Naive thymus-derived CD4-positive, alpha-beta T cell (primary cell): ENCODE measurements around the gene HDAC8. TPM values are rescaled to one million over a fixed set of nuclear protein-coding genes. Genes with fewer than 3 reads are reported as not detected.

Source experiments
- ATAC-seq: fragments of 150-1000 bp; cut with Tn5 transposase; 2 replicates; pipeline ENCODE4 v1.10.0; 2021; ENCODE audit warnings: mild to moderate bottlenecking, moderate library complexity
- CTCF ChIA-PET: fragments of 350-600 bp; sonication (Branson Sonifier 250); formaldehyde crosslinking; loops from one replicate; lab custom pipeline; 2021; ENCODE audit warnings: antibody characterized with exemption; lab: Charles Lee
- POLR2A ChIA-PET: fragments of 350-600 bp; sonication (Branson Sonifier 250); formaldehyde crosslinking; loops from one replicate; lab custom pipeline; 2021; ENCODE audit warnings: antibody characterized with exemption, inconsistent platforms; lab: Charles Lee
- DNase-seq, 9 donors: peaks; one replicate each; pipeline versions ENCODE4 v3.0.0 to v3.0.0-alpha.2; 2020 to 2022; ENCODE audit warnings: mixed read lengths in 1 of 9
- H3K27ac ChIP-seq: one replicate; pipeline ENCODE4 v1.7.0; 2013; ENCODE audit warnings: mild to moderate bottlenecking, low read depth, low read length, moderate library complexity
- H3K27me3 ChIP-seq, 2 donors: one replicate each; pipeline ENCODE4 v1.7.0; 2013; ENCODE audit warnings: low read length in 2 of 2, mild to moderate bottlenecking in 2 of 2, moderate library complexity in 2 of 2; ENCODE audit not compliant: control insufficient read depth in 2 of 2, insufficient read depth in 2 of 2
- H3K36me3 ChIP-seq, 3 experiments: 1 replicate in 2 of 3; 2 replicates in 1 of 3; pipeline ENCODE4 v1.7.0; 2013; ENCODE audit warnings: low read length in 3 of 3, mild to moderate bottlenecking in 3 of 3, moderate library complexity in 1 of 3; ENCODE audit not compliant: insufficient read depth in 3 of 3, control insufficient read depth in 2 of 3
- H3K4me1 ChIP-seq, 2 donors: one replicate each; pipeline ENCODE4 v1.7.0; 2013; ENCODE audit warnings: low read length in 2 of 2, mild to moderate bottlenecking in 2 of 2, moderate library complexity in 1 of 2; ENCODE audit not compliant: control insufficient read depth in 2 of 2, insufficient read depth in 2 of 2
- H3K4me3 ChIP-seq: 2 replicates; pipeline ENCODE4 v1.7.0; 2013; ENCODE audit warnings: mild to moderate bottlenecking, low read length
- H3K9me3 ChIP-seq, 3 experiments: 1 replicate in 2 of 3; 2 replicates in 1 of 3; pipeline ENCODE4 v1.7.0; 2013; ENCODE audit warnings: low read length in 3 of 3; ENCODE audit not compliant: control insufficient read depth in 2 of 3
- H3K27ac Mint-ChIP-seq, 9 donors: one replicate each; pipeline ENCODE4 v1.8.0; 2020 to 2022; ENCODE audit warnings: mixed read lengths in 9 of 9, mild to moderate bottlenecking in 8 of 9, moderate library complexity in 5 of 9, inconsistent platforms in 2 of 9
- H3K27me3 Mint-ChIP-seq, 5 donors: one replicate each; pipeline ENCODE4 v1.8.0; 2021 to 2022; ENCODE audit warnings: mixed read lengths in 5 of 5, mild to moderate bottlenecking in 1 of 5
- H3K36me3 Mint-ChIP-seq, 5 donors: one replicate each; pipeline ENCODE4 v1.8.0; 2020 to 2022; ENCODE audit warnings: mixed read lengths in 5 of 5, mild to moderate bottlenecking in 3 of 5, inconsistent platforms in 1 of 5
- H3K4me1 Mint-ChIP-seq, 7 donors: one replicate each; pipeline ENCODE4 v1.8.0; 2020 to 2022; ENCODE audit warnings: mixed read lengths in 7 of 7, mild to moderate bottlenecking in 3 of 7, inconsistent platforms in 1 of 7
- H3K4me3 Mint-ChIP-seq, 10 donors: one replicate each; pipeline ENCODE4 v1.8.0; 2020 to 2022; ENCODE audit warnings: mild to moderate bottlenecking in 10 of 10, mixed read lengths in 10 of 10, moderate library complexity in 6 of 10, inconsistent platforms in 2 of 10
- H3K9me3 Mint-ChIP-seq, 11 donors: one replicate each; pipeline ENCODE4 v1.8.0; 2020 to 2022; ENCODE audit warnings: mixed read lengths in 11 of 11, mild to moderate bottlenecking in 4 of 11, inconsistent platforms in 1 of 11, moderate library complexity in 1 of 11
- intact Hi-C, 2 donors: fragments of 100-400 bp; cut with micrococcal nuclease; formaldehyde crosslinking; loops; one replicate each; pipeline ENCODE4 v1.15.1; 2023
- polyA plus RNA-seq, 2 donors: library from polyadenylated mRNA; unstranded; fragments of 300-500 nt; fragmentation: Illumina TruSeq; gene quantifications; one replicate each; pipeline ENCODE4 v1.2.3, GENCODE V29; 2021
- total RNA-seq, 6 experiments: library from RNA in 5 of 6; stranded (reverse) in 5 of 6; gene quantifications; 1 replicate in 5 of 6; 2 replicates in 1 of 6; pipeline ENCODE4 v1.2.3 and lab custom pipeline; 2021 to 2026

HDAC8 gene
- total and polyA plus RNA-seq, 7 experiments from 2014 or later: 11.9 to 30.6 (median 14.8) TPM

GRCh38 chrX:72381439-72382201 lies 191.0 kb downstream of the HDAC8 start:
- Mint-ChIP-seq H3K4me3 (no peak overlapping the region), H3K9me3 (no peaks in the 10 kb centered on the region), H3K27ac (no peak overlapping the region), H3K4me1 (peaks cover 0 to 4% (median 0%) of the 10 kb centered on the region in 7 donors), H3K36me3 (peaks cover 0 to 8% (median 1%) of the 10 kb centered on the region in 5 donors), H3K27me3 (no peaks in the 10 kb centered on the region)
- ATAC-seq (no peak), DNase-seq (no peak)
- Histone ChIP-seq H3K9me3 (no peaks in the 10 kb centered on the region), H3K27me3 (no peaks in the 10 kb centered on the region), H3K4me1 (no peaks in the 10 kb centered on the region), H3K36me3 (no peaks in the 10 kb centered on the region), H3K27ac (no peak overlapping the region), H3K4me3 (no peak overlapping the region)
- ChIA-PET POLR2A (no interaction called here), CTCF (interaction anchor here (0.7 kb wide), 1 partner anchor 158 kb away, joined by 4 read pairs; no protein-coding TSS in a partner anchor)
- intact Hi-C loops: no loop called here

GRCh38 chrX:72376124-72376523 lies 196.5 kb downstream of the HDAC8 start:
- Mint-ChIP-seq H3K4me3 (no peak overlapping the region), H3K4me1 (no peaks in the 10 kb centered on the region), H3K36me3 (peaks cover 0 to 6% (median 0%) of the 10 kb centered on the region in 5 donors), H3K9me3 (peaks cover 0 to 2% (median 0%) of the 10 kb centered on the region in 11 donors), H3K27ac (no peak overlapping the region), H3K27me3 (no peaks in the 10 kb centered on the region)
- Histone ChIP-seq H3K4me3 (no peak overlapping the region), H3K36me3 (no peaks in the 10 kb centered on the region), H3K27ac (no peak overlapping the region), H3K4me1 (no peaks in the 10 kb centered on the region), H3K27me3 (no peaks in the 10 kb centered on the region), H3K9me3 (no peaks in the 10 kb centered on the region)
- POLR2A ChIA-PET: no interaction called here
- ATAC-seq (no peak), DNase-seq (no peak)
- CTCF ChIA-PET: no interaction called here
- intact Hi-C loops: no loop called here

- POLR2A ChIA-PET: no interaction called here
- no peak for ATAC-seq
Observed at GRCh38 chrX:72373136-72373535, 199.5 kb downstream of the HDAC8 start.

GRCh38 chrX:72372735-72373134 lies 199.9 kb downstream of the HDAC8 start:
- Histone ChIP-seq H3K4me1 (no peaks in the 10 kb centered on the region), H3K27me3 (no peaks in the 10 kb centered on the region), H3K9me3 (no peaks in the 10 kb centered on the region), H3K36me3 (no peaks in the 10 kb centered on the region), H3K4me3 (no peak overlapping the region), H3K27ac (no peak overlapping the region)
- Mint-ChIP-seq H3K36me3 (peaks cover 0 to 12% (median 3%) of the 10 kb centered on the region in 5 donors), H3K27ac (no peak overlapping the region), H3K27me3 (no peaks in the 10 kb centered on the region), H3K4me1 (no peaks in the 10 kb centered on the region), H3K4me3 (no peak overlapping the region), H3K9me3 (peaks cover 0 to 2% (median 0%) of the 10 kb centered on the region in 11 donors)
- DNase-seq (no peak), ATAC-seq (no peak)
- CTCF ChIA-PET: no interaction called here
- intact Hi-C loops: no loop called here
- POLR2A ChIA-PET: no interaction called here

More at GRCh38 chrX:72373136-72373535, 199.5 kb downstream of the HDAC8 start:
- Histone ChIP-seq H3K36me3 (no peaks in the 10 kb centered on the region), H3K27ac (no peak overlapping the region), H3K4me1 (no peaks in the 10 kb centered on the region), H3K4me3 (no peak overlapping the region), H3K9me3 (no peaks in the 10 kb centered on the region), H3K27me3 (no peaks in the 10 kb centered on the region)
- Mint-ChIP-seq H3K27me3 (no peaks in the 10 kb centered on the region), H3K4me1 (no peaks in the 10 kb centered on the region), H3K36me3 (peaks cover 0 to 12% (median 3%) of the 10 kb centered on the region in 5 donors), H3K27ac (no peak overlapping the region), H3K4me3 (no peak overlapping the region), H3K9me3 (peaks cover 0 to 2% (median 0%) of the 10 kb centered on the region in 11 donors)
- CTCF ChIA-PET: no interaction called here
- no peak for DNase-seq
- intact Hi-C loops: no loop called here

DNA sequence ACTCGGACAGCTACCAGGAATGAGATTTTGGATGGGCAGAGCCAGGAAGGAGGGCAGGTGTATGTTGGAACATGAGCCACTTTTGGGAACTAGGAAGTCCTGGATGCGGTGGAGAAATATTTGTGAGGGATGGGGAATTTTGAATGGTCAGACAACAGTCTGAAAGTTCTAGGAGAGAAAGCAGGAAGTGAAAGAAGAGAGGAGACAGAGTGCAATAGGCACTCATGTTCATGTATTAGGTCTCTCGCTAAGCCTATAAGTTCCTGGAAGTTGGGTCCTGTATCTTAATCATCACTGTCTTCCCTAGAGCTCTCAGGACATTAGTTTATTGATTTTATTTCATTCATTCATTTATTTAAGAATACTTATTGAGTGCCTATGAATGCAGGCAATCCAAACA lies 201.2 kb downstream of the HDAC8 start:
- Mint-ChIP-seq H3K27ac (no peak overlapping the region), H3K4me3 (no peak overlapping the region), H3K27me3 (no peaks in the 10 kb centered on the region), H3K9me3 (peaks cover 0 to 2% (median 0%) of the 10 kb centered on the region in 11 donors), H3K4me1 (no peaks in the 10 kb centered on the region), H3K36me3 (peaks cover 0 to 12% (median 3%) of the 10 kb centered on the region in 5 donors)
- ATAC-seq: no peak
- POLR2A ChIA-PET: no interaction called here
- H3K4me1 ChIP-seq: no peaks in the 10 kb centered on the region
- H3K9me3 ChIP-seq: no peaks in the 10 kb centered on the region
- intact Hi-C loops: no loop called here
- H3K4me3 ChIP-seq: no peak overlapping the region
- H3K27me3 ChIP-seq: no peaks in the 10 kb centered on the region
- no peak overlapping the region for H3K27ac ChIP-seq
- CTCF ChIA-PET: no interaction called here
- DNase-seq: no peak
- no peaks in the 10 kb centered on the region for H3K36me3 ChIP-seq

GRCh38 chrX:72368796-72369195 lies 203.8 kb downstream of the HDAC8 start:
- POLR2A ChIA-PET: no interaction called here
- H3K4me1 Mint-ChIP-seq: peaks cover 0 to 4% (median 0%) of the 10 kb centered on the region in 7 donors
- H3K36me3 ChIP-seq: no peaks in the 10 kb centered on the region
- no peak overlapping the region for H3K4me3 Mint-ChIP-seq
- no peaks in the 10 kb centered on the region for H3K27me3 ChIP-seq
- intact Hi-C loops: no loop called here
- no peaks in the 10 kb centered on the region for H3K9me3 ChIP-seq
- no peak overlapping the region for H3K27ac Mint-ChIP-seq
- no peak overlapping the region for H3K27ac ChIP-seq
- ATAC-seq (no peak), DNase-seq (no peak)
- no peak overlapping the region for H3K4me3 ChIP-seq
- H3K36me3 Mint-ChIP-seq: peaks cover 0 to 9% (median 3%) of the 10 kb centered on the region in 5 donors
- H3K9me3 Mint-ChIP-seq: peaks cover 0 to 2% (median 0%) of the 10 kb centered on the region in 11 donors
- H3K4me1 ChIP-seq: no peaks in the 10 kb centered on the region
- CTCF ChIA-PET: no interaction called here
- H3K27me3 Mint-ChIP-seq: no peaks in the 10 kb centered on the region

DNA sequence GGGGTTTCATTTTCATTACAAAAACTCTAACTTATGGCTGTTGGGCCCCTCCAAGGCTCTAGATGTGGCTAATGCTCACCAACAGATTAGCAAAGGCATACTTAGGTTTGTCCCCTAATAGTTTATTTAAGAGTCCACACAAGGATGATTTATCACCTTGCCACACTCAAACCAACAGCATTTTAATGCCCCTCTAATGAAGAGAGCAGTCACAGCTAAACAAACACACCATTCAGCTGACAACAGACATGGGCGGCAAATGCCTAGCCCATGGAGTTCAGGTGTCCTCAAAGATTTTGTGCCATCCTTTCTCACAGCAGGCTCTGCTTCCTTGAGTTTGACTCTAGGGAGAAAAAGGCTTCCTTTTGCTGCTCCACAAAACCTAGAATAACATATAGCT lies 205.1 kb downstream of the HDAC8 start:
- Mint-ChIP-seq H3K9me3 (peaks cover 0 to 2% (median 0%) of the 10 kb centered on the region in 11 donors), H3K36me3 (peaks cover 4 to 13% (median 8%) of the 10 kb centered on the region in 5 donors), H3K27me3 (no peaks in the 10 kb centered on the region), H3K27ac (no peak overlapping the region), H3K4me1 (peaks cover 0 to 4% (median 0%) of the 10 kb centered on the region in 7 donors), H3K4me3 (no peak overlapping the region)
- H3K27ac ChIP-seq: no peak overlapping the region
- no peak for ATAC-seq
- no peak for DNase-seq
- no peak overlapping the region for H3K4me3 ChIP-seq
- H3K9me3 ChIP-seq: no peaks in the 10 kb centered on the region
- intact Hi-C loops: no loop called here
- ChIA-PET POLR2A (no interaction called here), CTCF (no interaction called here)
- H3K27me3 ChIP-seq: no peaks in the 10 kb centered on the region
- H3K4me1 ChIP-seq: no peaks in the 10 kb centered on the region
- no peaks in the 10 kb centered on the region for H3K36me3 ChIP-seq
